Right lobe of liver (tissue), 6 donors: ENCODE measurements around the gene GPC6. TPM values are rescaled to one million over a fixed set of nuclear protein-coding genes. Genes with fewer than 3 reads are reported as not detected.

ENCODE experiments used
- ATAC-seq, 4 donors: fragments of 200-7000 bp; cut with Tn5 transposase; one replicate each; pipeline ENCODE4 v1.9.1; 2020; ENCODE audit warnings: mild to moderate bottlenecking in 4 of 4, moderate library complexity in 4 of 4
- DNase-seq, 3 donors: peaks; one replicate each; pipeline ENCODE4 v3.0.0-alpha.2; 2020
- H3K27ac ChIP-seq, 3 donors: fragments of 200-600 bp; one replicate each; pipeline ENCODE4 v1.8.0; 2022
- H3K27me3 ChIP-seq, 2 donors: fragments of 200-600 bp; one replicate each; pipeline ENCODE4 v1.8.0; 2022
- H3K36me3 ChIP-seq, 4 donors: fragments of 200-600 bp; sonication (generic) in 1 of 4; one replicate each; pipeline versions ENCODE4 v1.5.1 to v1.8.0; 2017 to 2022; ENCODE audit warnings: control low read depth in 1 of 4
- H3K4me1 ChIP-seq, 4 donors: fragments of 200-600 bp; sonication (generic) in 1 of 4; one replicate each; pipeline versions ENCODE4 v1.5.1 to v1.8.0; 2017 to 2022; ENCODE audit warnings: control low read depth in 1 of 4
- H3K4me3 ChIP-seq, 3 donors: fragments of 200-600 bp; one replicate each; pipeline ENCODE4 v1.8.0; 2022
- H3K9me3 ChIP-seq, 4 donors: fragments of 200-600 bp; sonication (generic) in 1 of 4; one replicate each; pipeline versions ENCODE4 v1.5.1 to v1.8.0; 2017 to 2022; ENCODE audit warnings: control low read depth in 1 of 4
- POLR2A ChIP-seq: fragments of 450-650 bp; IDR thresholded peaks from one replicate; pipeline ENCODE4 v1.6.1; 2017; ENCODE audit warnings: antibody characterized with exemption, mild to moderate bottlenecking
- WGBS: methylation state at CpG from one replicate; pipeline ENCODE4 v1.1.6; 2018; ENCODE audit warnings: low coverage, low lambda C conversion rate; ENCODE audit not compliant: insufficient coverage; ENCODE audit errors: missing lambda C conversion rate; 5-methylcytosine and 5-hydroxymethylcytosine counted together
- intact Hi-C, 2 donors: fragments of 100-400 bp; cut with DNase I; formaldehyde crosslinking; loops; one replicate each; pipeline versions ENCODE4 v1.11.2 to v1.14.1; 2022
- total RNA-seq, 6 experiments: library from RNA; depleted of rRNA in 2 of 6; stranded (reverse); fragments of >200 nt in 2 of 6; fragmentation: NEBNext Ultra II Directional in 3 of 6; extraction: Animal tissue kit (Norgen Biotek cat#: 25700) in 3 of 6; gene quantifications; one replicate each; pipeline versions ENCODE4 v1.1.0 to v1.2.4, GENCODE V29; 2016 to 2023
- TF ChIP-seq, protein P1 (sequence below), 4 donors: fragments of 200-600 bp in 3 of 4; fragments of 450-650 bp in 1 of 4; IDR thresholded peaks; one replicate each; pipeline versions ENCODE4 v1.5.1 to v1.8.0; 2016 to 2022; ENCODE audit warnings: antibody characterized with exemption in 4 of 4, mild to moderate bottlenecking in 2 of 4
- donor health status: DM: no; HTN: yes; CAD: no.
- donor health status: DM: no; HTN: no; CAD: no.
- donor health status: DM: no; HTN: no; CAD: no.
- donor health status: DM: no; HTN: yes; CAD: no.
- donor health status: DM: no; HTN: yes; CAD: no.

The GPC6 gene
- total RNA-seq, 6 experiments from 2014 or later = 18.6 to 30.1 (median 20.2) TPM

DNA sequence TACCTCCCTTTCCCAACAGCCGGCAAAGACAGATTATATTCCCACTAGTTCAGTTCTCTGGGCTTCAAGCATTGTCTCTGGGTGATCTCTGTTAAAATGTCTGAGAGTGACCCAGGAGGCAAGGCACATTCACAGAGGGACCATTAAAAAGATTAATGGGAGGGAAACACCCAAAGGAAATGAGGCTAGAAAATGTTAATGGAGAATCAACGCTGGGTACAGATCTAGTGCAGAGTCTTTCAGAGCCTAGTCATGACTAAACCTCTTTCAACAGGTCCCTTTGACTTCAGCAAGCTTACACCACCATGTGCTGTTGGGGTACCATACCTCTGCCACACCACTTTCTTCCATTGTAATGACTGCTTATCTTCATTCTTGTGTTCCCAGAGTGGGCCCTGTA is 894.3 kb downstream of the GPC6 start:
- H3K9me3 ChIP-seq = no peaks in the 10 kb centered on the region
- DNase-seq (no peak), ATAC-seq (no peak)
- intact Hi-C loops = no loop called here
- 43% methylated on average over 2 of the region's 2 CpGs for WGBS
- no peaks in the 10 kb centered on the region for H3K27me3 ChIP-seq
- no peak overlapping the region for H3K4me3 ChIP-seq
- peaks cover 0 to 53% (median 7%) of the 10 kb centered on the region in 4 donors for H3K4me1 ChIP-seq
- TF ChIP-seq, protein P1, sequence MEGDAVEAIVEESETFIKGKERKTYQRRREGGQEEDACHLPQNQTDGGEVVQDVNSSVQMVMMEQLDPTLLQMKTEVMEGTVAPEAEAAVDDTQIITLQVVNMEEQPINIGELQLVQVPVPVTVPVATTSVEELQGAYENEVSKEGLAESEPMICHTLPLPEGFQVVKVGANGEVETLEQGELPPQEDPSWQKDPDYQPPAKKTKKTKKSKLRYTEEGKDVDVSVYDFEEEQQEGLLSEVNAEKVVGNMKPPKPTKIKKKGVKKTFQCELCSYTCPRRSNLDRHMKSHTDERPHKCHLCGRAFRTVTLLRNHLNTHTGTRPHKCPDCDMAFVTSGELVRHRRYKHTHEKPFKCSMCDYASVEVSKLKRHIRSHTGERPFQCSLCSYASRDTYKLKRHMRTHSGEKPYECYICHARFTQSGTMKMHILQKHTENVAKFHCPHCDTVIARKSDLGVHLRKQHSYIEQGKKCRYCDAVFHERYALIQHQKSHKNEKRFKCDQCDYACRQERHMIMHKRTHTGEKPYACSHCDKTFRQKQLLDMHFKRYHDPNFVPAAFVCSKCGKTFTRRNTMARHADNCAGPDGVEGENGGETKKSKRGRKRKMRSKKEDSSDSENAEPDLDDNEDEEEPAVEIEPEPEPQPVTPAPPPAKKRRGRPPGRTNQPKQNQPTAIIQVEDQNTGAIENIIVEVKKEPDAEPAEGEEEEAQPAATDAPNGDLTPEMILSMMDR (IDR thresholded peaks at IDR 0.05) = no peak
- H3K27ac ChIP-seq = peak overlapping the region in 1 of 3 donors; percentile 57
- no peaks in the 10 kb centered on the region for H3K36me3 ChIP-seq

GRCh38 chr13:94121686-94122085 is 895.1 kb downstream of the GPC6 start:
- Histone ChIP-seq H3K27ac (peak overlapping the region in 1 of 3 donors; percentile 50), H3K4me1 (peaks cover 0 to 53% (median 7%) of the 10 kb centered on the region in 4 donors), H3K36me3 (no peaks in the 10 kb centered on the region), H3K27me3 (no peaks in the 10 kb centered on the region), H3K9me3 (no peaks in the 10 kb centered on the region), H3K4me3 (no peak overlapping the region)
- no peak for DNase-seq
- no peak for TF ChIP-seq POLR2A
- TF ChIP-seq, protein P1 (IDR thresholded peaks at IDR 0.05) = no peak
- WGBS = 56% methylated on average over 1 of the region's 1 CpG
- ATAC-seq = peak in 1 of 4 donors; percentile 26
- intact Hi-C loops = no loop called here

GRCh38 chr13:94122300-94122915 is 895.8 kb downstream of the GPC6 start:
- WGBS = 14% methylated on average over 4 of the region's 4 CpGs
- H3K9me3 ChIP-seq = no peaks in the 10 kb centered on the region
- H3K4me3 ChIP-seq = no peak overlapping the region
- peaks cover 0 to 53% (median 7%) of the 10 kb centered on the region in 4 donors for H3K4me1 ChIP-seq
- H3K27ac ChIP-seq = peak overlapping the region in 2 of 3 donors; percentile 28 to 50
- no peaks in the 10 kb centered on the region for H3K36me3 ChIP-seq
- TF ChIP-seq POLR2A = no peak
- TF ChIP-seq, protein P1 (IDR thresholded peaks at IDR 0.05) = no peak
- DNase-seq (peak in 1 of 3 donors; percentile 68), ATAC-seq (peak; percentile 47 to 51 (median 50))
- intact Hi-C loops = no loop called here
- no peaks in the 10 kb centered on the region for H3K27me3 ChIP-seq

DNA sequence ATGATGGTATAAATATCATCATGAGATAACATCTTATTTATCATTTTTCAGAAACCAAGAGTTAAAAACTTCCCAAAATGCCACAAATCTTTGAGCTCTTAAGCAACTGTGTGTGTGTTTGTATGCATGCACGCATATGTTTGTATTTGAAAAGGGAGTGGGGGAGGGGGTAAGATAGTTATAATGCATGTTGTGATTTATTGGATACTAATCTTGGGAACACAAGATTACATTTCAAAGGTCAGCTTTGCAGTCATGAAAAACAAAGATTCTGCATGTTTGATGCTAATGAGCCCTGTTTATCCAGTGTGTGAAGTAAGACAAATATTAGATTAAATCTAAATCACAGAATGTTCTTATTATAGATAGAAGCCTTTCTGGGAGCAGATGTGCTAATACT is 897.0 kb downstream of the GPC6 start:
- Histone ChIP-seq H3K27ac (peak overlapping the region in 1 of 3 donors; percentile 28), H3K36me3 (no peaks in the 10 kb centered on the region), H3K4me1 (peaks cover 0 to 60% (median 10%) of the 10 kb centered on the region in 4 donors), H3K9me3 (no peaks in the 10 kb centered on the region), H3K4me3 (no peak overlapping the region), H3K27me3 (no peaks in the 10 kb centered on the region)
- DNase-seq = no peak
- TF ChIP-seq, protein P1 (IDR thresholded peaks at IDR 0.05) = no peak
- no peak for TF ChIP-seq POLR2A
- WGBS = 30% methylated on average over 1 of the region's 1 CpG
- intact Hi-C loops = no loop called here
- ATAC-seq = peak in 1 of 4 donors; percentile 17
